ENCODE measurements around the gene HSPA1A.

The HSPA1A gene

DNA sequence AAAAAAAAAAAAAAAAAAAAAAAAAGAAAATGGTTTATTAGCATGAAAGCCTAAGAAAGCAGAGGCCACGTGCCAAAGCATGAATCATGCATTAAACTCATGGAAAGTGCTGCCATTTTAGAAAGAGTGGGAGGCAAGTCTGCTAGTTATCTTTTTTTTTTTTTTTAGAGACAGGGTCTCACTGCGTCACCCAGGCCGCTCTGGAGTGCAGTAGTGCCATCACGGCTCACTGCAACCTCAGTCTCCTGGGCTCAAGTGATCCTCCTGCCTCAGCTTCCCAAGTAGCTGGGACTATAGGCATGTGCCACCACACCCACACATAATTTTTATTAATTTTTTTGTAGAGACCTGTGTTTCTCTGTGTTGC is 43.4 kb upstream of the HSPA1A start:
- H3K79me1 ChIP-seq (ENCODE audit: low read depth, low read length), result no peaks in the 10 kb centered on the region
- no peak overlapping the region for H3K23ac ChIP-seq (ENCODE audit: low read depth, low read length, poor library complexity)
- H4K8ac ChIP-seq (ENCODE audit: low read depth, low read length), result no peak overlapping the region
- H3K4ac ChIP-seq (ENCODE audit: low read length), result no peak overlapping the region
- no peak overlapping the region for H3K4me3 ChIP-seq (ENCODE audit: low read length in 2 of 2)
- H2AFZ ChIP-seq (ENCODE audit: low read length), result no peak overlapping the region
- H4K91ac ChIP-seq (ENCODE audit: low read depth, low read length, poor library complexity), result no peak overlapping the region
- no peak overlapping the region for H3K14ac ChIP-seq (ENCODE audit: low read length)
- H3K36me3 ChIP-seq (replicated peaks in 1 of 2; ENCODE audit: control insufficient read depth in 2 of 2, insufficient read depth in 2 of 2, low read length in 2 of 2), result no peaks in the 10 kb centered on the region
- H3K9me3 ChIP-seq (replicated peaks in 1 of 2; ENCODE audit: control insufficient read depth in 2 of 2, insufficient read depth in 1 of 2, low read depth in 1 of 2, low read length in 2 of 2), result peaks cover 0 to 1% of the 10 kb centered on the region in 2 donors
- no peak overlapping the region for H2AK5ac ChIP-seq (ENCODE audit: low read depth, low read length)
- no peak overlapping the region for H3K9ac ChIP-seq (ENCODE audit: low read depth, low read length, poor library complexity)
- no peak overlapping the region for H2BK120ac ChIP-seq (ENCODE audit: low read depth, low read length)
- no peak for DNase-seq (ENCODE audit: low spot score)
- H3K4me1 ChIP-seq (ENCODE audit: control insufficient read depth in 2 of 2, insufficient read depth in 1 of 2, low read depth in 1 of 2, low read length in 2 of 2), result peaks cover 3 to 7% of the 10 kb centered on the region in 2 donors
- no peak overlapping the region for H2BK15ac ChIP-seq (ENCODE audit: low read length)
- no peak overlapping the region for H2BK12ac ChIP-seq (ENCODE audit: low read length)
- H3K18ac ChIP-seq (ENCODE audit: low read length), result no peak overlapping the region
- no peak overlapping the region for H3K27ac ChIP-seq (replicated peaks; ENCODE audit: low read length)
- no peak overlapping the region for H2BK5ac ChIP-seq (ENCODE audit: low read length)
- H3K27me3 ChIP-seq (ENCODE audit: control insufficient read depth in 3 of 3, insufficient read depth in 3 of 3, low read depth in 1 of 3, low read length in 3 of 3), result no peaks in the 10 kb centered on the region
- WGBS, 2 donors (ENCODE audit: extremely low coverage in 2 of 2, insufficient read length in 2 of 2, insufficient replicate concordance in 1 of 2), result no CpG with 5 or more reads among the region's 4 CpGs
- H3K4me2 ChIP-seq (ENCODE audit: insufficient read depth, low read length, poor library complexity, severe bottlenecking), result no peak overlapping the region

DNA sequence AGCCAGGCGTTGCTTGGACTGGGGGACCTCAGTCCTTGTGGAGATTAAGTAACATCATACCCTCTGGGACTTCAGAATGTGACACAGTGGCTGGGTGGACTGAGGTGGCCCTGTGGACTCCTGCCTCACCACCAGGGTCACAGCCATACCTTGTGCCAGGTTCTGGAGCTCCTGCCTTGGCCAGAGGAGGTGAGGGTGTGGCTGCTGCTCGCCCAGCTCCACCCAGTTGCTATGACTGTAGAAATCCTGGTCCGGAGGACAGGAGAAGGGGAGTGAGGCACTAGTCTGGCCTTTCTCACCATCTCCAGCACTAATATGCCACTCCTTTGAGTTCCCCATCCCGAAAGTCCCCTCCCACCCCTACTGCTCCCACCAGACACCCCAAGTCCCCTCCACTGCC is 40.2 kb upstream of the HSPA1A start:
- Histone ChIP-seq H3K4me1 (ENCODE audit: control insufficient read depth in 2 of 2, insufficient read depth in 1 of 2, low read depth in 1 of 2, low read length in 2 of 2) (peaks cover 4 to 8% of the 10 kb centered on the region in 2 donors), H3K18ac (ENCODE audit: low read length) (peak overlapping the region; percentile 60), H3K14ac (ENCODE audit: low read length) (no peak overlapping the region), H2BK120ac (ENCODE audit: low read depth, low read length) (no peak overlapping the region), H2AFZ (ENCODE audit: low read length) (no peak overlapping the region), H3K4ac (ENCODE audit: low read length) (no peak overlapping the region), H3K27me3 (ENCODE audit: control insufficient read depth in 3 of 3, insufficient read depth in 3 of 3, low read depth in 1 of 3, low read length in 3 of 3) (no peaks in the 10 kb centered on the region), H2BK15ac (ENCODE audit: low read length) (no peak overlapping the region), H3K79me1 (ENCODE audit: low read depth, low read length) (no peaks in the 10 kb centered on the region), H4K8ac (ENCODE audit: low read depth, low read length) (no peak overlapping the region), H2AK5ac (ENCODE audit: low read depth, low read length) (no peak overlapping the region), H2BK12ac (ENCODE audit: low read length) (no peak overlapping the region), H4K91ac (ENCODE audit: low read depth, low read length, poor library complexity) (no peak overlapping the region), H3K4me2 (ENCODE audit: insufficient read depth, low read length, poor library complexity, severe bottlenecking) (no peak overlapping the region), H3K36me3 (replicated peaks in 1 of 2; ENCODE audit: control insufficient read depth in 2 of 2, insufficient read depth in 2 of 2, low read length in 2 of 2) (peaks cover 16 to 28% of the 10 kb centered on the region in 2 donors), H3K9me3 (replicated peaks in 1 of 2; ENCODE audit: control insufficient read depth in 2 of 2, insufficient read depth in 1 of 2, low read depth in 1 of 2, low read length in 2 of 2) (no peaks in the 10 kb centered on the region), H3K23ac (ENCODE audit: low read depth, low read length, poor library complexity) (no peak overlapping the region), H3K27ac (replicated peaks; ENCODE audit: low read length) (no peak overlapping the region), H3K9ac (ENCODE audit: low read depth, low read length, poor library complexity) (no peak overlapping the region), H2BK5ac (ENCODE audit: low read length) (no peak overlapping the region), H3K4me3 (ENCODE audit: low read length in 2 of 2) (no peak overlapping the region)
- no peak for DNase-seq (ENCODE audit: low spot score)
- WGBS, 2 donors (ENCODE audit: extremely low coverage in 2 of 2, insufficient read length in 2 of 2, insufficient replicate concordance in 1 of 2), result no CpG with 5 or more reads among the region's 4 CpGs

DNA sequence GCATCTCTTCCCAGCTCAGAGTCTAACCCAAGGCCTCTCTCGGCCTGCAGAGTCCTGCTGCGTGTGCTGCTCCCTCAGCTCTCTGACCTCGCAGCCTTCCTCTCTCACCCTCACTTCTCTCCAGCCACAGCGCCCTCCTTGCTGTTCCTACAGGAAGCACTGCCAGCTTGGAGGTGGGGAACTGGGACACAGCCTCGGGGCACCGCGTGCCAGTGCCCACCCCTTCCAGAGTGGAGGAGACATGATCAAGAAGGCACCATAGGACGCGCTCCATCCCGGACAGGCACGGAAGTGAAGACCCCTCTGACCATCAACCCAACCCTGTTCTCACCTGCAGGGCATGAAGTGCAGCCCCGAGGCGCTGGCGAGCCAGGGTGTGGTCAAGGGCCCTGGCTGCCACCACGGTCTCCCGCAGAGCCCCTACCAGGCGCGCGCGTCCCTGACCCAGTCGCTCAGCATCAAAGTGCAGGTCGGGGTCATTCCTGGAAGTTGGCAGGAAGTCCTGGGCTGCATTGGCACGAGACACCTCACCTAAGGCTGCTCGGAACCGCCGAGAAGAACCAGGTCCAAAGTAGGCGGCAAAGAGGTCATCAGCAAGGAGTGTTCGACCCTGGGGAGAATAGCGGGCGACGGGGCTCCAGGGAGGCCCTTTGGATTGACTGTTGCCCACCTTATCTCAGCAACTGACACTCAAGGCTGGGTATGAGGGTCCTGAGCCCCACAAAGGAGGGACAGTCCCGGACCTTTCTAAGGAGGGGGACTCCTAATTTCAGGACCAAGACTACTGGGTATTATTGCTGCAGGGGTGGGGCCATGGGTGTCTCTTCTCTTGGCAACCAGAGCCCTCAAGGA is 39.5 kb upstream of the HSPA1A start:
- Histone ChIP-seq H2AFZ (ENCODE audit: low read length) (no peak overlapping the region), H4K91ac (ENCODE audit: low read depth, low read length, poor library complexity) (no peak overlapping the region), H3K4me3 (ENCODE audit: low read length in 2 of 2) (no peak overlapping the region), H3K27ac (replicated peaks; ENCODE audit: low read length) (no peak overlapping the region), H3K79me1 (ENCODE audit: low read depth, low read length) (no peaks in the 10 kb centered on the region), H3K4ac (ENCODE audit: low read length) (no peak overlapping the region), H4K8ac (ENCODE audit: low read depth, low read length) (no peak overlapping the region), H2BK120ac (ENCODE audit: low read depth, low read length) (no peak overlapping the region), H2BK5ac (ENCODE audit: low read length) (no peak overlapping the region), H3K4me2 (ENCODE audit: insufficient read depth, low read length, poor library complexity, severe bottlenecking) (no peak overlapping the region), H2BK15ac (ENCODE audit: low read length) (peak overlapping the region; percentile 86), H3K9ac (ENCODE audit: low read depth, low read length, poor library complexity) (peak overlapping the region; percentile 72), H3K27me3 (ENCODE audit: control insufficient read depth in 3 of 3, insufficient read depth in 3 of 3, low read depth in 1 of 3, low read length in 3 of 3) (no peaks in the 10 kb centered on the region), H3K18ac (ENCODE audit: low read length) (no peak overlapping the region), H2BK12ac (ENCODE audit: low read length) (no peak overlapping the region), H3K14ac (ENCODE audit: low read length) (peak overlapping the region; percentile 47), H3K23ac (ENCODE audit: low read depth, low read length, poor library complexity) (peak overlapping the region; percentile 93), H3K4me1 (ENCODE audit: control insufficient read depth in 2 of 2, insufficient read depth in 1 of 2, low read depth in 1 of 2, low read length in 2 of 2) (peaks cover 4 to 8% of the 10 kb centered on the region in 2 donors), H3K9me3 (replicated peaks in 1 of 2; ENCODE audit: control insufficient read depth in 2 of 2, insufficient read depth in 1 of 2, low read depth in 1 of 2, low read length in 2 of 2) (no peaks in the 10 kb centered on the region), H3K36me3 (replicated peaks in 1 of 2; ENCODE audit: control insufficient read depth in 2 of 2, insufficient read depth in 2 of 2, low read length in 2 of 2) (peaks cover 23 to 35% of the 10 kb centered on the region in 2 donors), H2AK5ac (ENCODE audit: low read depth, low read length) (peak overlapping the region; percentile 71)
- no CpG with 5 or more reads among the region's 32 CpGs for WGBS, 2 donors (ENCODE audit: extremely low coverage in 2 of 2, insufficient read length in 2 of 2, insufficient replicate concordance in 1 of 2)
- no peak for DNase-seq (ENCODE audit: low spot score)

DNA sequence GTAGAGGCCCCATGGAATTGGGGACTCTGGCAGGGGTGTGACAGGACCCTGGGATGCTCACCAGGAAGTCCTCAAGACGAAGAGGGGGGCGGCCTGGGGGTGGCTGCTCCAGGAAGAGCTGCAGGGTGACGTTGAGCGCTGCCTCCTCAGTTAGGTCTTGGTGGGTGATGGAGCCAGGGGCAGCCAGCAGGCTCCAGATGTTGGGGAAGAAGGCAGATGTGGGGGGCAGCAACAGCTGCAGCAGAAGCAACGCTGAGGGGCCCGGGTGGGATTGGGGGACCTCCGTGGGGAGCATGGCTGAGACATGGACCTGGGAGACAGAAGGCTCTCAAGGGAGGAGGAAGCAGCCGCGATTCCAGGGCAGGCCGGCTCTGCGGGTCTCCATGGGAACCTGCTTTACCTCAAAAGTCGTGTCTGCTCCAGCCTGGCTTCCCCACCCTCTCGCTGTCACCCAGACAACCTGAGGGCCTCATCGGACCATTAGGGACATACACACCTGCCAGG is 38.8 kb upstream of the HSPA1A start:
- peak overlapping the region; percentile 93 for H3K23ac ChIP-seq (ENCODE audit: low read depth, low read length, poor library complexity)
- WGBS, 2 donors (ENCODE audit: extremely low coverage in 2 of 2, insufficient read length in 2 of 2, insufficient replicate concordance in 1 of 2), result no CpG with 5 or more reads among the region's 14 CpGs
- H2BK5ac ChIP-seq (ENCODE audit: low read length), result peak overlapping the region; percentile 53
- H2AK5ac ChIP-seq (ENCODE audit: low read depth, low read length), result peak overlapping the region; percentile 81
- no peak overlapping the region for H2AFZ ChIP-seq (ENCODE audit: low read length)
- H3K4me2 ChIP-seq (ENCODE audit: insufficient read depth, low read length, poor library complexity, severe bottlenecking), result peak overlapping the region; percentile 11
- H3K79me1 ChIP-seq (ENCODE audit: low read depth, low read length), result no peaks in the 10 kb centered on the region
- peaks cover 28 to 41% of the 10 kb centered on the region in 2 donors for H3K36me3 ChIP-seq (replicated peaks in 1 of 2; ENCODE audit: control insufficient read depth in 2 of 2, insufficient read depth in 2 of 2, low read length in 2 of 2)
- H3K4ac ChIP-seq (ENCODE audit: low read length), result no peak overlapping the region
- H3K4me3 ChIP-seq (ENCODE audit: low read length in 2 of 2), result no peak overlapping the region
- peak overlapping the region; percentile 80 for H3K18ac ChIP-seq (ENCODE audit: low read length)
- H3K4me1 ChIP-seq (ENCODE audit: control insufficient read depth in 2 of 2, insufficient read depth in 1 of 2, low read depth in 1 of 2, low read length in 2 of 2), result peaks cover 4 to 8% of the 10 kb centered on the region in 2 donors
- H4K8ac ChIP-seq (ENCODE audit: low read depth, low read length), result no peak overlapping the region
- no peaks in the 10 kb centered on the region for H3K27me3 ChIP-seq (ENCODE audit: control insufficient read depth in 3 of 3, insufficient read depth in 3 of 3, low read depth in 1 of 3, low read length in 3 of 3)
- H2BK15ac ChIP-seq (ENCODE audit: low read length), result peak overlapping the region; percentile 86
- no peak overlapping the region for H2BK120ac ChIP-seq (ENCODE audit: low read depth, low read length)
- no peak overlapping the region for H2BK12ac ChIP-seq (ENCODE audit: low read length)
- no peak for DNase-seq (ENCODE audit: low spot score)
- peak overlapping the region; percentile 47 for H3K14ac ChIP-seq (ENCODE audit: low read length)
- no peak overlapping the region for H4K91ac ChIP-seq (ENCODE audit: low read depth, low read length, poor library complexity)
- H3K9me3 ChIP-seq (replicated peaks in 1 of 2; ENCODE audit: control insufficient read depth in 2 of 2, insufficient read depth in 1 of 2, low read depth in 1 of 2, low read length in 2 of 2), result no peaks in the 10 kb centered on the region
- H3K27ac ChIP-seq (replicated peaks; ENCODE audit: low read length), result no peak overlapping the region
- peak overlapping the region; percentile 21 for H3K9ac ChIP-seq (ENCODE audit: low read depth, low read length, poor library complexity)

Measured in neuronal stem cell (in vitro differentiated cells).